ENCODE measurements around the gene EXOC3.
"Not testable (repeated sequence)": the region's sequence is repeated elsewhere in the genome, so short reads cannot be mapped to it uniquely, and the experiment has no call there.

The EXOC3 gene

GRCh38 chr5:485946-486491 lies 43.0 kb downstream of the EXOC3 start:
- Histone ChIP-seq H3K27ac (ENCODE audit: low read depth, low read length) (no peak overlapping the region), H3K9me3 (ENCODE audit: control insufficient read depth in 1 of 2, low read length in 2 of 2) (no peaks in the 10 kb centered on the region), H3K4me1 (ENCODE audit: control insufficient read depth in 1 of 2, insufficient read depth in 2 of 2, low read length in 2 of 2) (no peaks in the 10 kb centered on the region), H3K4me3 (ENCODE audit: low read depth in 1 of 2, low read length in 2 of 2) (no peak overlapping the region), H3K27me3 (ENCODE audit: control insufficient read depth in 1 of 2, insufficient read depth in 2 of 2, low read length in 2 of 2) (peaks cover 4 to 30% of the 10 kb centered on the region in 2 donors), H3K36me3 (ENCODE audit: control insufficient read depth in 1 of 2, insufficient read depth in 2 of 2, low read length in 2 of 2) (no peaks in the 10 kb centered on the region), H3K9ac (ENCODE audit: low read depth in 1 of 2, low read length in 2 of 2) (no peak overlapping the region)

GRCh38 chr5:486597-486996 lies 43.6 kb downstream of the EXOC3 start:
- H3K4me1 ChIP-seq (ENCODE audit: control insufficient read depth in 1 of 2, insufficient read depth in 2 of 2, low read length in 2 of 2); H3K9me3 ChIP-seq (ENCODE audit: control insufficient read depth in 1 of 2, low read length in 2 of 2); H3K4me3 ChIP-seq (ENCODE audit: low read depth in 1 of 2, low read length in 2 of 2); H3K27ac ChIP-seq (ENCODE audit: low read depth, low read length); H3K36me3 ChIP-seq (ENCODE audit: control insufficient read depth in 1 of 2, insufficient read depth in 2 of 2, low read length in 2 of 2); H3K9ac ChIP-seq (ENCODE audit: low read depth in 1 of 2, low read length in 2 of 2): not testable (repeated sequence)
- H3K27me3 ChIP-seq (ENCODE audit: control insufficient read depth in 1 of 2, insufficient read depth in 2 of 2, low read length in 2 of 2) = peaks cover 4 to 25% of the 10 kb centered on the region in 2 donors

GRCh38 chr5:488241-488640 lies 45.3 kb downstream of the EXOC3 start:
- Histone ChIP-seq H3K4me1 (ENCODE audit: control insufficient read depth in 1 of 2, insufficient read depth in 2 of 2, low read length in 2 of 2) (no peaks in the 10 kb centered on the region), H3K36me3 (ENCODE audit: control insufficient read depth in 1 of 2, insufficient read depth in 2 of 2, low read length in 2 of 2) (no peaks in the 10 kb centered on the region), H3K9me3 (ENCODE audit: control insufficient read depth in 1 of 2, low read length in 2 of 2) (no peaks in the 10 kb centered on the region), H3K4me3 (ENCODE audit: low read depth in 1 of 2, low read length in 2 of 2) (no peak overlapping the region), H3K27ac (ENCODE audit: low read depth, low read length) (no peak overlapping the region), H3K9ac (ENCODE audit: low read depth in 1 of 2, low read length in 2 of 2) (no peak overlapping the region), H3K27me3 (ENCODE audit: control insufficient read depth in 1 of 2, insufficient read depth in 2 of 2, low read length in 2 of 2) (peaks cover 4 to 16% of the 10 kb centered on the region in 2 donors)

- Histone ChIP-seq H3K4me3 (ENCODE audit: low read depth in 1 of 2, low read length in 2 of 2) (no peak overlapping the region), H3K27ac (ENCODE audit: low read depth, low read length) (no peak overlapping the region), H3K27me3 (ENCODE audit: control insufficient read depth in 1 of 2, insufficient read depth in 2 of 2, low read length in 2 of 2) (peaks cover 4 to 13% of the 10 kb centered on the region in 2 donors), H3K9ac (ENCODE audit: low read depth in 1 of 2, low read length in 2 of 2) (no peak overlapping the region), H3K36me3 (ENCODE audit: control insufficient read depth in 1 of 2, insufficient read depth in 2 of 2, low read length in 2 of 2) (no peaks in the 10 kb centered on the region), H3K4me1 (ENCODE audit: control insufficient read depth in 1 of 2, insufficient read depth in 2 of 2, low read length in 2 of 2) (no peaks in the 10 kb centered on the region), H3K9me3 (ENCODE audit: control insufficient read depth in 1 of 2, low read length in 2 of 2) (no peaks in the 10 kb centered on the region)
Measured at GRCh38 chr5:488744-489688, 46.0 kb downstream of the EXOC3 start.

GRCh38 chr5:489689-490080 lies 46.7 kb downstream of the EXOC3 start:
- Histone ChIP-seq H3K36me3 (ENCODE audit: control insufficient read depth in 1 of 2, insufficient read depth in 2 of 2, low read length in 2 of 2) (no peaks in the 10 kb centered on the region), H3K9me3 (ENCODE audit: control insufficient read depth in 1 of 2, low read length in 2 of 2) (no peaks in the 10 kb centered on the region), H3K4me1 (ENCODE audit: control insufficient read depth in 1 of 2, insufficient read depth in 2 of 2, low read length in 2 of 2) (no peaks in the 10 kb centered on the region), H3K27ac (ENCODE audit: low read depth, low read length) (no peak overlapping the region), H3K9ac (ENCODE audit: low read depth in 1 of 2, low read length in 2 of 2) (no peak overlapping the region), H3K27me3 (ENCODE audit: control insufficient read depth in 1 of 2, insufficient read depth in 2 of 2, low read length in 2 of 2) (peaks cover 4 to 9% of the 10 kb centered on the region in 2 donors), H3K4me3 (ENCODE audit: low read depth in 1 of 2, low read length in 2 of 2) (no peak overlapping the region)

- no peaks in the 10 kb centered on the region for H3K9me3 ChIP-seq (ENCODE audit: control insufficient read depth in 1 of 2, low read length in 2 of 2)
- H3K27ac ChIP-seq (ENCODE audit: low read depth, low read length) = no peak overlapping the region
- peaks cover 2 to 4% of the 10 kb centered on the region in 2 donors for H3K27me3 ChIP-seq (ENCODE audit: control insufficient read depth in 1 of 2, insufficient read depth in 2 of 2, low read length in 2 of 2)
- H3K4me3 ChIP-seq (ENCODE audit: low read depth in 1 of 2, low read length in 2 of 2) = no peak overlapping the region
- H3K4me1 ChIP-seq (ENCODE audit: control insufficient read depth in 1 of 2, insufficient read depth in 2 of 2, low read length in 2 of 2) = no peaks in the 10 kb centered on the region
- H3K36me3 ChIP-seq (ENCODE audit: control insufficient read depth in 1 of 2, insufficient read depth in 2 of 2, low read length in 2 of 2) = no peaks in the 10 kb centered on the region
- no peak overlapping the region for H3K9ac ChIP-seq (ENCODE audit: low read depth in 1 of 2, low read length in 2 of 2)
Measured at GRCh38 chr5:490116-491106, 47.4 kb downstream of the EXOC3 start.

- Histone ChIP-seq H3K27ac (ENCODE audit: low read depth, low read length) (no peak overlapping the region), H3K9me3 (ENCODE audit: control insufficient read depth in 1 of 2, low read length in 2 of 2) (no peaks in the 10 kb centered on the region), H3K36me3 (ENCODE audit: control insufficient read depth in 1 of 2, insufficient read depth in 2 of 2, low read length in 2 of 2) (no peaks in the 10 kb centered on the region), H3K27me3 (ENCODE audit: control insufficient read depth in 1 of 2, insufficient read depth in 2 of 2, low read length in 2 of 2) (peaks cover 0 to 3% of the 10 kb centered on the region in 2 donors), H3K4me1 (ENCODE audit: control insufficient read depth in 1 of 2, insufficient read depth in 2 of 2, low read length in 2 of 2) (no peaks in the 10 kb centered on the region), H3K9ac (ENCODE audit: low read depth in 1 of 2, low read length in 2 of 2) (no peak overlapping the region), H3K4me3 (ENCODE audit: low read depth in 1 of 2, low read length in 2 of 2) (no peak overlapping the region)
Measured at GRCh38 chr5:491119-491855, 48.3 kb downstream of the EXOC3 start.

- Histone ChIP-seq H3K4me1 (ENCODE audit: control insufficient read depth in 1 of 2, insufficient read depth in 2 of 2, low read length in 2 of 2) (no peaks in the 10 kb centered on the region), H3K9me3 (ENCODE audit: control insufficient read depth in 1 of 2, low read length in 2 of 2) (no peaks in the 10 kb centered on the region), H3K27ac (ENCODE audit: low read depth, low read length) (no peak overlapping the region), H3K27me3 (ENCODE audit: control insufficient read depth in 1 of 2, insufficient read depth in 2 of 2, low read length in 2 of 2) (no peaks in the 10 kb centered on the region), H3K4me3 (ENCODE audit: low read depth in 1 of 2, low read length in 2 of 2) (no peak overlapping the region), H3K9ac (ENCODE audit: low read depth in 1 of 2, low read length in 2 of 2) (no peak overlapping the region), H3K36me3 (ENCODE audit: control insufficient read depth in 1 of 2, insufficient read depth in 2 of 2, low read length in 2 of 2) (no peaks in the 10 kb centered on the region)
Measured at GRCh38 chr5:491856-492155, 48.8 kb downstream of the EXOC3 start.

GRCh38 chr5:492314-492893 lies 49.4 kb downstream of the EXOC3 start:
- no peaks in the 10 kb centered on the region for H3K36me3 ChIP-seq (ENCODE audit: control insufficient read depth in 1 of 2, insufficient read depth in 2 of 2, low read length in 2 of 2)
- no peaks in the 10 kb centered on the region for H3K9me3 ChIP-seq (ENCODE audit: control insufficient read depth in 1 of 2, low read length in 2 of 2)
- H3K4me1 ChIP-seq (ENCODE audit: control insufficient read depth in 1 of 2, insufficient read depth in 2 of 2, low read length in 2 of 2) = no peaks in the 10 kb centered on the region
- no peak overlapping the region for H3K4me3 ChIP-seq (ENCODE audit: low read depth in 1 of 2, low read length in 2 of 2)
- H3K27ac ChIP-seq (ENCODE audit: low read depth, low read length) = no peak overlapping the region
- no peaks in the 10 kb centered on the region for H3K27me3 ChIP-seq (ENCODE audit: control insufficient read depth in 1 of 2, insufficient read depth in 2 of 2, low read length in 2 of 2)
- no peak overlapping the region for H3K9ac ChIP-seq (ENCODE audit: low read depth in 1 of 2, low read length in 2 of 2)

All from duodenal mucosa (tissue), 2 donors.